ENCODE data around the gene GTPBP3.

DNA sequence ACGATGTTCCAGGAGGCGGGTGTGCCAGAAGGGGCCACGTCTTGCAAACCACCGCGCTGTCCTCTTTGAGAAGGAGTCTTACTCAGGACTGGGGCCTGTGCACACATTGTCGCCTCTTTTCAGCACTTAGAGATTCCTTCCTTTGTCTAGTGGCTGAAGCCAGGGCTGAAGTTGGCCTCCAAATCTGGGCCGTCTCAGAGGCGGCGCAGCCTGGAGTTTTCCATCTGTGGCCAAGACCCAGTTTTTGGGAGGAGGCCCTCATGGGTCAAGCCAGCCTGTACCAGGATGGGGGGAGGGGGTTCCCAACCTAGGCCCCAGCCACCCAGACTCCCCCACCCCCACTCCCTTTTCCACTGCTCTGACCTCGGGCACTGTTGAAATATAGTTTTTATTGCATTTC lies 14.5 kb upstream of the GTPBP3 start:
- TF ChIP-seq POLR2AphosphoS5 (IDR thresholded peaks at IDR 0.05; ENCODE audit: control insufficient read depth, insufficient read depth, low read depth, low read length) (no peak), PRPF4 (IDR thresholded peaks at IDR 0.05; ENCODE audit: insufficient read depth, low read depth, low read length, poor library complexity, severe bottlenecking) (no peak), E2F3 (CRISPR knock-in tag; IDR thresholded peaks at IDR 0.05) (no peak), LCOR (CRISPR knock-in tag; IDR thresholded peaks at IDR 0.05) (no peak), CREM (IDR thresholded peaks at IDR 0.05; ENCODE audit: low read depth) (no peak), ZNF717 (CRISPR knock-in tag; IDR thresholded peaks at IDR 0.05) (no peak), MEF2D (tag; conservative IDR thresholded peaks at IDR 0.05; ENCODE audit: low read depth) (no peak), NBN (IDR thresholded peaks at IDR 0.05; ENCODE audit: low read depth) (no peak), RB1 (IDR thresholded peaks at IDR 0.05; ENCODE audit: low read depth) (no peak)
- TF ChIP-seq, protein P1, sequence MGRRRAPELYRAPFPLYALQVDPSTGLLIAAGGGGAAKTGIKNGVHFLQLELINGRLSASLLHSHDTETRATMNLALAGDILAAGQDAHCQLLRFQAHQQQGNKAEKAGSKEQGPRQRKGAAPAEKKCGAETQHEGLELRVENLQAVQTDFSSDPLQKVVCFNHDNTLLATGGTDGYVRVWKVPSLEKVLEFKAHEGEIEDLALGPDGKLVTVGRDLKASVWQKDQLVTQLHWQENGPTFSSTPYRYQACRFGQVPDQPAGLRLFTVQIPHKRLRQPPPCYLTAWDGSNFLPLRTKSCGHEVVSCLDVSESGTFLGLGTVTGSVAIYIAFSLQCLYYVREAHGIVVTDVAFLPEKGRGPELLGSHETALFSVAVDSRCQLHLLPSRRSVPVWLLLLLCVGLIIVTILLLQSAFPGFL (CRISPR knock-in tag; IDR thresholded peaks at IDR 0.05), result no peak
- TF ChIP-seq, protein P2, sequence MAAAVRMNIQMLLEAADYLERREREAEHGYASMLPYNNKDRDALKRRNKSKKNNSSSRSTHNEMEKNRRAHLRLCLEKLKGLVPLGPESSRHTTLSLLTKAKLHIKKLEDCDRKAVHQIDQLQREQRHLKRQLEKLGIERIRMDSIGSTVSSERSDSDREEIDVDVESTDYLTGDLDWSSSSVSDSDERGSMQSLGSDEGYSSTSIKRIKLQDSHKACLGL (CRISPR knock-in tag; IDR thresholded peaks at IDR 0.05; ENCODE audit: borderline replicate concordance, poor library complexity, severe bottlenecking), result no peak
- TF ChIP-seq, protein P3, sequence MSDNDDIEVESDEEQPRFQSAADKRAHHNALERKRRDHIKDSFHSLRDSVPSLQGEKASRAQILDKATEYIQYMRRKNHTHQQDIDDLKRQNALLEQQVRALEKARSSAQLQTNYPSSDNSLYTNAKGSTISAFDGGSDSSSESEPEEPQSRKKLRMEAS (CRISPR knock-in tag; IDR thresholded peaks at IDR 0.05), result no peak
